Measurements from ENCODE around the gene GFAP. TPM values are rescaled to one million over a fixed set of nuclear protein-coding genes. Genes with fewer than 3 reads are reported as not detected.

Gene GFAP
- total and polyA plus RNA-seq, 2 donors (not counting 1 experiment from before 2014, with no cell fraction given), result 0.31 to 1.3 TPM

GRCh38 chr17:44927696-44928095 lies 12.4 kb upstream of the GFAP start:
- H3K4me2 ChIP-seq (ENCODE audit: extremely low read depth, insufficient read depth, low read length), result no peak overlapping the region
- H3K27me3 ChIP-seq (ENCODE audit: control insufficient read depth, insufficient read depth, low read length), result no peaks in the 10 kb centered on the region
- no peak for TF ChIP-seq CTCF (conservative IDR thresholded peaks at IDR 0.05 in 1 of 2, IDR thresholded peaks at IDR 0.05 in 1 of 2; ENCODE audit: low read depth in 1 of 2, low read length in 2 of 2)
- TF ChIP-seq EZH2 (IDR thresholded peaks at IDR 0.05; ENCODE audit: low read length, missing control alignments), result no peak
- no peak overlapping the region for H3K27ac ChIP-seq (ENCODE audit: insufficient read depth, low read length)
- DNase-seq (ENCODE audit: low read depth in 2 of 2), result no peak
- no peak overlapping the region for H3K9ac ChIP-seq (ENCODE audit: insufficient read depth, low read length)
- H2AFZ ChIP-seq (ENCODE audit: low read length), result no peak overlapping the region
- H3K79me2 ChIP-seq (ENCODE audit: control insufficient read depth, insufficient read depth, low read length), result no peaks in the 10 kb centered on the region
- no peaks in the 10 kb centered on the region for H3K4me1 ChIP-seq (ENCODE audit: control insufficient read depth, extremely low read depth, insufficient read depth, low read length)
- no peaks in the 10 kb centered on the region for H3K9me3 ChIP-seq (ENCODE audit: control insufficient read depth, insufficient read depth, low read depth, low read length)
- H4K20me1 ChIP-seq (ENCODE audit: control insufficient read depth, extremely low read depth, insufficient read depth, low read length), result no peaks in the 10 kb centered on the region
- H3K4me3 ChIP-seq (replicated peaks in 1 of 4; ENCODE audit: control extremely low read depth in 1 of 4, insufficient read depth in 1 of 4, low read depth in 3 of 4, low read length in 4 of 4), result no peak overlapping the region
- peaks cover 22% of the 10 kb centered on the region for H3K36me3 ChIP-seq (ENCODE audit: control insufficient read depth, insufficient read depth, low read length)

- no peaks in the 10 kb centered on the region for H3K9me3 ChIP-seq (ENCODE audit: control insufficient read depth, insufficient read depth, low read depth, low read length)
- TF ChIP-seq CTCF (conservative IDR thresholded peaks at IDR 0.05 in 1 of 2, IDR thresholded peaks at IDR 0.05 in 1 of 2; ENCODE audit: low read depth in 1 of 2, low read length in 2 of 2) (no peak), EZH2 (IDR thresholded peaks at IDR 0.05; ENCODE audit: low read length, missing control alignments) (no peak)
- H3K4me1 ChIP-seq (ENCODE audit: control insufficient read depth, extremely low read depth, insufficient read depth, low read length), result no peaks in the 10 kb centered on the region
- no peak overlapping the region for H3K4me2 ChIP-seq (ENCODE audit: extremely low read depth, insufficient read depth, low read length)
- DNase-seq (ENCODE audit: low read depth in 2 of 2), result no peak
- no peak overlapping the region for H3K27ac ChIP-seq (ENCODE audit: insufficient read depth, low read length)
- H3K4me3 ChIP-seq (replicated peaks in 1 of 4; ENCODE audit: control extremely low read depth in 1 of 4, insufficient read depth in 1 of 4, low read depth in 3 of 4, low read length in 4 of 4), result no peak overlapping the region
- peaks cover 22% of the 10 kb centered on the region for H3K36me3 ChIP-seq (ENCODE audit: control insufficient read depth, insufficient read depth, low read length)
- no peak overlapping the region for H3K9ac ChIP-seq (ENCODE audit: insufficient read depth, low read length)
- no peaks in the 10 kb centered on the region for H4K20me1 ChIP-seq (ENCODE audit: control insufficient read depth, extremely low read depth, insufficient read depth, low read length)
- no peaks in the 10 kb centered on the region for H3K27me3 ChIP-seq (ENCODE audit: control insufficient read depth, insufficient read depth, low read length)
- H2AFZ ChIP-seq (ENCODE audit: low read length), result no peak overlapping the region
- no peaks in the 10 kb centered on the region for H3K79me2 ChIP-seq (ENCODE audit: control insufficient read depth, insufficient read depth, low read length)
These were observed 11.7 kb upstream of the GFAP start for GRCh38 chr17:44926821-44927525.

GRCh38 chr17:44925731-44926697 lies 10.7 kb upstream of the GFAP start:
- H2AFZ ChIP-seq (ENCODE audit: low read length), result no peak overlapping the region
- H3K27ac ChIP-seq (ENCODE audit: insufficient read depth, low read length), result no peak overlapping the region
- H3K9me3 ChIP-seq (ENCODE audit: control insufficient read depth, insufficient read depth, low read depth, low read length), result no peaks in the 10 kb centered on the region
- no peak overlapping the region for H3K9ac ChIP-seq (ENCODE audit: insufficient read depth, low read length)
- TF ChIP-seq CTCF (conservative IDR thresholded peaks at IDR 0.05 in 1 of 2, IDR thresholded peaks at IDR 0.05 in 1 of 2; ENCODE audit: low read depth in 1 of 2, low read length in 2 of 2) (no peak), EZH2 (IDR thresholded peaks at IDR 0.05; ENCODE audit: low read length, missing control alignments) (no peak)
- peaks cover 22% of the 10 kb centered on the region for H3K36me3 ChIP-seq (ENCODE audit: control insufficient read depth, insufficient read depth, low read length)
- H3K4me1 ChIP-seq (ENCODE audit: control insufficient read depth, extremely low read depth, insufficient read depth, low read length), result no peaks in the 10 kb centered on the region
- no peaks in the 10 kb centered on the region for H4K20me1 ChIP-seq (ENCODE audit: control insufficient read depth, extremely low read depth, insufficient read depth, low read length)
- H3K79me2 ChIP-seq (ENCODE audit: control insufficient read depth, insufficient read depth, low read length), result no peaks in the 10 kb centered on the region
- no peak for DNase-seq (ENCODE audit: low read depth in 2 of 2)
- no peak overlapping the region for H3K4me2 ChIP-seq (ENCODE audit: extremely low read depth, insufficient read depth, low read length)
- peaks cover 2% of the 10 kb centered on the region for H3K27me3 ChIP-seq (ENCODE audit: control insufficient read depth, insufficient read depth, low read length)
- H3K4me3 ChIP-seq (replicated peaks in 1 of 4; ENCODE audit: control extremely low read depth in 1 of 4, insufficient read depth in 1 of 4, low read depth in 3 of 4, low read length in 4 of 4), result no peak overlapping the region
